ENCODE data around the gene PALB2. TPM values are rescaled to one million over a fixed set of nuclear protein-coding genes. Genes with fewer than 3 reads are reported as not detected.
A peak's percentile ranks its signal among the peaks of the same experiment; 100 is the strongest.

The PALB2 gene
- total and polyA plus RNA-seq, 2 of the 13 experiments (the other 11 are each of a cell fraction or from before 2014, with no cell fraction given), result 12.1 to 40.9 TPM

- TF ChIP-seq CERS6 (CRISPR knock-in tag; IDR thresholded peaks at IDR 0.05) (no peak; the same call in 1 of the 2 replicates), ZNF276 (CRISPR knock-in tag; IDR thresholded peaks at IDR 0.05; ENCODE audit: low read depth) (peak; percentile 43; the same call in 1 of the 2 replicates), ZNF337 (CRISPR knock-in tag; IDR thresholded peaks at IDR 0.05; ENCODE audit: borderline replicate concordance, low read depth) (peak; percentile 52; the same call in 1 of the 2 replicates), PBX3 (CRISPR knock-in tag; IDR thresholded peaks at IDR 0.05; ENCODE audit: borderline replicate concordance) (no peak), CHCHD3 (CRISPR knock-in tag; IDR thresholded peaks at IDR 0.05) (peak; percentile 100), ZHX1 (CRISPR knock-in tag; IDR thresholded peaks at IDR 0.05; ENCODE audit: low read depth) (peak; percentile 95), MYC (CRISPR knock-in tag; IDR thresholded peaks at IDR 0.05; ENCODE audit: borderline replicate concordance) (peak; percentile 98), HMGXB3 (CRISPR knock-in tag; IDR thresholded peaks at IDR 0.05; ENCODE audit: borderline replicate concordance) (peak; percentile 92), ATAD3A (CRISPR knock-in tag; IDR thresholded peaks at IDR 0.05) (no peak), HOXD1 (CRISPR knock-in tag; IDR thresholded peaks at IDR 0.05) (no peak), ATM (IDR thresholded peaks at IDR 0.05; ENCODE audit: borderline replicate concordance) (no peak), ZNF468 (CRISPR knock-in tag; IDR thresholded peaks at IDR 0.05) (peak; percentile 100), NR2F1 (CRISPR knock-in tag; IDR thresholded peaks at IDR 0.05) (0 out of 4 replicates have a peak, but pooled peaks of 1 of the 2 experiments have one; percentile 10), ZNF143 (CRISPR knock-in tag; IDR thresholded peaks at IDR 0.05) (peak; percentile 97)
Measured at GRCh38 chr16:23678430-23679273, 37.5 kb upstream of the PALB2 start, which contains the start of gene PLK1 (continued).

Data from HepG2 (cell line).